ENCODE measurements around the gene KRTAP5-5.
"Not testable (repeated sequence)": the region's sequence is repeated elsewhere in the genome, so short reads cannot be mapped to it uniquely, and the experiment has no call there.

Gene KRTAP5-5

GRCh38 chr11:1656061-1656441 is 26.5 kb downstream of the KRTAP5-5 start:
- Histone ChIP-seq H3K4me1 (ENCODE audit: insufficient read depth, insufficient read length) (peaks cover 20% of the 10 kb centered on the region), H3K4me3 (ENCODE audit: insufficient read length, low read depth) (no peak overlapping the region), H3K9me3 (ENCODE audit: insufficient read depth, low read length) (no peaks in the 10 kb centered on the region), H3K27me3 (ENCODE audit: insufficient read depth, insufficient read length) (peaks cover 23% of the 10 kb centered on the region), H3K9ac (ENCODE audit: insufficient read length, low read depth) (peak overlapping the region; percentile 18), H3K36me3 (ENCODE audit: insufficient read depth, insufficient read length, low read length) (no peaks in the 10 kb centered on the region)
- DNase-seq (ENCODE audit: low read depth, low spot score), result no peak
- TF ChIP-seq SUZ12 (IDR thresholded peaks at IDR 0.05; ENCODE audit: extremely low read depth, insufficient read depth, insufficient read length) (no peak), ZNF274 (IDR thresholded peaks at IDR 0.05; ENCODE audit: low read depth, low read length) (no peak)

GRCh38 chr11:1656670-1657069 is 27.1 kb downstream of the KRTAP5-5 start:
- Histone ChIP-seq H3K9me3 (ENCODE audit: insufficient read depth, low read length) (no peaks in the 10 kb centered on the region), H3K27me3 (ENCODE audit: insufficient read depth, insufficient read length) (peaks cover 23% of the 10 kb centered on the region), H3K4me1 (ENCODE audit: insufficient read depth, insufficient read length) (peaks cover 19% of the 10 kb centered on the region), H3K9ac (ENCODE audit: insufficient read length, low read depth) (no peak overlapping the region), H3K36me3 (ENCODE audit: insufficient read depth, insufficient read length, low read length) (no peaks in the 10 kb centered on the region), H3K4me3 (ENCODE audit: insufficient read length, low read depth) (no peak overlapping the region)
- no peak for TF ChIP-seq SUZ12 (IDR thresholded peaks at IDR 0.05; ENCODE audit: extremely low read depth, insufficient read depth, insufficient read length)
- no peak for TF ChIP-seq YY1 (IDR thresholded peaks at IDR 0.05; ENCODE audit: insufficient read depth, insufficient read length)
- no peak for TF ChIP-seq ZNF274 (IDR thresholded peaks at IDR 0.05; ENCODE audit: low read depth, low read length)
- DNase-seq (ENCODE audit: low read depth, low spot score), result no peak

- no peaks in the 10 kb centered on the region for H3K36me3 ChIP-seq (ENCODE audit: insufficient read depth, insufficient read length, low read length)
- peaks cover 4% of the 10 kb centered on the region for H3K4me1 ChIP-seq (ENCODE audit: insufficient read depth, insufficient read length)
- TF ChIP-seq SUZ12 (IDR thresholded peaks at IDR 0.05; ENCODE audit: extremely low read depth, insufficient read depth, insufficient read length), result no peak
- no peak for TF ChIP-seq YY1 (IDR thresholded peaks at IDR 0.05; ENCODE audit: insufficient read depth, insufficient read length)
- peaks cover 7% of the 10 kb centered on the region for H3K27me3 ChIP-seq (ENCODE audit: insufficient read depth, insufficient read length)
- no peaks in the 10 kb centered on the region for H3K9me3 ChIP-seq (ENCODE audit: insufficient read depth, low read length)
- no peak overlapping the region for H3K9ac ChIP-seq (ENCODE audit: insufficient read length, low read depth)
- DNase-seq (ENCODE audit: low read depth, low spot score), result no peak
- H3K4me3 ChIP-seq (ENCODE audit: insufficient read length, low read depth), result no peak overlapping the region
Observed at GRCh38 chr11:1659506-1659905, 29.9 kb downstream of the KRTAP5-5 start.

- H3K4me1 ChIP-seq (ENCODE audit: insufficient read depth, insufficient read length), result no peaks in the 10 kb centered on the region
Observed at GRCh38 chr11:1660111-1660867, 30.7 kb downstream of the KRTAP5-5 start.

GRCh38 chr11:1661454-1662269 is 32.1 kb downstream of the KRTAP5-5 start:
- H3K27me3 ChIP-seq (ENCODE audit: insufficient read depth, insufficient read length); H3K4me3 ChIP-seq (ENCODE audit: insufficient read length, low read depth); H3K9me3 ChIP-seq (ENCODE audit: insufficient read depth, low read length); DNase-seq (ENCODE audit: low read depth, low spot score); H3K4me1 ChIP-seq (ENCODE audit: insufficient read depth, insufficient read length); H3K36me3 ChIP-seq (ENCODE audit: insufficient read depth, insufficient read length, low read length); H3K9ac ChIP-seq (ENCODE audit: insufficient read length, low read depth): not testable (repeated sequence)

More at GRCh38 chr11:1660111-1660867, 30.7 kb downstream of the KRTAP5-5 start:
- peaks cover 3% of the 10 kb centered on the region for H3K27me3 ChIP-seq (ENCODE audit: insufficient read depth, insufficient read length)
- H3K9me3 ChIP-seq (ENCODE audit: insufficient read depth, low read length), result no peaks in the 10 kb centered on the region
- H3K9ac ChIP-seq (ENCODE audit: insufficient read length, low read depth), result no peak overlapping the region
- no peak overlapping the region for H3K4me3 ChIP-seq (ENCODE audit: insufficient read length, low read depth)
- no peaks in the 10 kb centered on the region for H3K36me3 ChIP-seq (ENCODE audit: insufficient read depth, insufficient read length, low read length)
- TF ChIP-seq ZNF274 (IDR thresholded peaks at IDR 0.05; ENCODE audit: low read depth, low read length) (no peak), SUZ12 (IDR thresholded peaks at IDR 0.05; ENCODE audit: extremely low read depth, insufficient read depth, insufficient read length) (no peak), YY1 (IDR thresholded peaks at IDR 0.05; ENCODE audit: insufficient read depth, insufficient read length) (no peak)
- no peak for DNase-seq (ENCODE audit: low read depth, low spot score)

GRCh38 chr11:1662699-1663283 is 33.2 kb downstream of the KRTAP5-5 start:
- DNase-seq (ENCODE audit: low read depth, low spot score); H3K27me3 ChIP-seq (ENCODE audit: insufficient read depth, insufficient read length): not testable (repeated sequence)

GRCh38 chr11:1665313-1665712 is 35.7 kb downstream of the KRTAP5-5 start:
- no peak for DNase-seq (ENCODE audit: low read depth, low spot score)
- no peak overlapping the region for H3K9ac ChIP-seq (ENCODE audit: insufficient read length, low read depth)
- TF ChIP-seq ZNF274 (IDR thresholded peaks at IDR 0.05; ENCODE audit: low read depth, low read length) (no peak), SUZ12 (IDR thresholded peaks at IDR 0.05; ENCODE audit: extremely low read depth, insufficient read depth, insufficient read length) (no peak), YY1 (IDR thresholded peaks at IDR 0.05; ENCODE audit: insufficient read depth, insufficient read length) (no peak)
- no peak overlapping the region for H3K4me3 ChIP-seq (ENCODE audit: insufficient read length, low read depth)
- H3K9me3 ChIP-seq (ENCODE audit: insufficient read depth, low read length), result no peaks in the 10 kb centered on the region
- H3K36me3 ChIP-seq (ENCODE audit: insufficient read depth, insufficient read length, low read length), result no peaks in the 10 kb centered on the region
- H3K4me1 ChIP-seq (ENCODE audit: insufficient read depth, insufficient read length), result peaks cover 10% of the 10 kb centered on the region
- H3K27me3 ChIP-seq (ENCODE audit: insufficient read depth, insufficient read length), result no peaks in the 10 kb centered on the region

More at GRCh38 chr11:1662699-1663283, 33.2 kb downstream of the KRTAP5-5 start:
- H3K4me3 ChIP-seq (ENCODE audit: insufficient read length, low read depth); H3K4me1 ChIP-seq (ENCODE audit: insufficient read depth, insufficient read length); H3K36me3 ChIP-seq (ENCODE audit: insufficient read depth, insufficient read length, low read length); H3K9ac ChIP-seq (ENCODE audit: insufficient read length, low read depth); H3K9me3 ChIP-seq (ENCODE audit: insufficient read depth, low read length): not testable (repeated sequence)

Data from NT2/D1 (cell line).